Glomerular endothelial cell (primary cell): Measurements from ENCODE around the gene MRPS31. TPM values are rescaled to one million over a fixed set of nuclear protein-coding genes. Genes with fewer than 3 reads are reported as not detected.
"Not testable (repeated sequence)": the region's sequence is repeated elsewhere in the genome, so short reads cannot be mapped to it uniquely, and the experiment has no call there.

Source experiments
- DNase-seq: peaks from one replicate; pipeline ENCODE4 v3.0.0-alpha.2; 2011; ENCODE audit warnings: low read depth, low spot score; ENCODE audit errors: extremely low read depth
- total RNA-seq: library from RNA; depleted of rRNA; stranded (reverse); fragments of >200 nt; gene quantifications from 2 replicates; pipeline ENCODE4 v1.2.3, GENCODE V29; 2015

MRPS31 gene
- total RNA-seq, 1 donor from 2014 or later: 13.1 TPM

DNA sequence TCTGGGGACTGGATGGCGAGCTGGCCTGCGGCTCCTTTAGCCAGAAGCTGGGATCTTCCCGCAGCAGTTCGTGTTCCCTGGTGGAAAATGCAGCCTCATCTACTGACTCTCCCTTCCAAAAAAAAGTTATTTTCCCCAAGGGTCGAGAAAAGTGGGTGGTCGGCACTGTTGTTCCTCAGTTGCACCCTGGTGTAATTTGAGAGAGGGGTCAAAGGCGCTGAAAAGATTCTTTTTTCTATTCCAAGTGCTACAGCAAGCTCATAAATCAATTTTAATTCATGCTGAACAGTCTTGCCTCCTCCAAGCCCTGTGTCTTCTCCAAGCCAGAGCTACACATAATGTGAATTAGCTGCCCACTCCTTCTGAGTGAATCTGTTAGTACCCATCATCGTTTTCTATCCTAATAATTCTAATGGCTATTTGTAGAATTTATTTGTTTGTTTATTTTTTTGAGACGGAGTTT, 19.2 kb upstream of the MRPS31 start:
- DNase-seq: no peak

DNA sequence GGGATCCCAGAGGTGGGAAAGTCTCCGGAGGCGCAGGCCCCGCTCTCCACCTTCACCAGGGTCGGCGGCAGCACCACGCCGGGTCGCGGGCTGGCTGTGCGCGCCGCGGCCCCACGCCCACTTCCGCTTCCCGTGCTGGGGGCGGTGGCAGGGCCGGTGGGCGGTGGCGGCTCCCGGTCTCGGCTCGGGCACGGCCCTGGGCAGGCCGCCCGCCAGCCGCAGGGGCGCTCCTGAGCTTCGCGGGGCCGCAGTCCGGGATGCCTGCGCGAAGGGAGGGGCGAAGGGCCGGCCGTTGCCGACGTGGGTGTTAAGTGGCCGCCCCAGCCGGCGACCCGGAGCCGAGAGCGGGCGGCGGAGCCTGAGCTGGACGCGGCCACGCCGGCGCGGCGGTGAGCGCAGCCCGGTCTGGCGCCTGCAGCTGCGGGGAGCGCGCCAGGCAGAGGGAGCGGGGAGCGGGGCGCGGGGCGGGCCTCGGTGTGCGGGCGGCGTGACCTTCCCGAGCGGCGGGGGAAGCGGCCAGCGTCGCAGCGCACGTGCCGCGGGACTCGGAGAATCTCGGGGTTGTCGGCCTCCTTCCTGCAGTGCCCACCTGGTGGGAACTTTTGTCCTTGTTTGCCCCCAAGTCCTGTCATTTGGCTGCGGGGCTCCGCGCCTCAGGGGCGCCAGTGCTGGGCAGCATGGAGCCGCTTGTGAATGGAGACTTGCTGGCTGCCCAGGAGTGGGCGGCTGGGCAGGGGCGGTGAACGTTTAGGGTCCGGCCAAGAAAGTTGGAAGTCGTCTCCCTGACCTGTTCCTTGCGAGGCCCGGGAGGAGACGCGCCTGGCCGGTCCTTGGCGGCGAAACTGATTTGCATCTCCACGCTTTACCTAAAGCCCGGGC, 18.5 kb upstream of the MRPS31 start, which contains the start of gene SLC25A15:
Gene SLC25A15 (plus strand): TSS at position 337 of the 879 bp plus-strand sequence. CDS start 3,616 bp downstream, outside the sequence.
- DNase-seq: no peak

DNA sequence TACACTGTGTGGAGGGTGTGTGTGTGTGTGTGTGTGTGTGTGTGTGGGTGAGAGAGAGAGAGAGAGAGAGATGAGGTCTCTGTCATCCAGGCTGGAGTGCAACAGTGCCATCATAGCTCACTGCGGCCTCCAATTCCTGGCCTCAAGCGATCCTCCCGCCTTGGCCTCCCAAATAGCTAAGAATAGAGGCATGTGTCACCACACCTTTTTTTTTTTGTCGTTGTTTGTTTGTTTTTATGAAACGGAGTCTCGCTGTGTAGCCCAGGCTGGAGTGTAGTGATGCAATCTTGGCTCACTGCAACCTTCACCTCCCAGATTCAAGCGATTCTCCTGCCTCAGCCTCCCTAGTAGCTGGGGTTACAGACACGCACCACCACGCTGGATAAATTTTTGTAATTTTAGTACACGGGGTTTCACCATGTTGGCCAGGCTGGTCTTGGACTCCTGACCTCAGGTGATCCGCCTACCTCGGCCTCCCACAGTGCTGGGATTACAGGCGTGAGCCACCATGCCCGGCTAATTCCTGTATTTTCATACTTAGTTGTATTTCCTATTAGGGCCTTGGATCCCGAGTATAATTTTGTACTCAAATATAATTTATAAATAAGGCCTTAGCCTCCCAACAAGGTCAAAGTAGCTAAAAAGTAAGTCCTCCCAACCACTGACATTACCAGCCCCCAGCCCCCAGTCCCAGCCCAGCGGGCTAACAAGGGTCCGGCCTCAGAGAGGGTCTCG, 17.7 kb upstream of the MRPS31 start:
- not testable (repeated sequence) for DNase-seq

DNA sequence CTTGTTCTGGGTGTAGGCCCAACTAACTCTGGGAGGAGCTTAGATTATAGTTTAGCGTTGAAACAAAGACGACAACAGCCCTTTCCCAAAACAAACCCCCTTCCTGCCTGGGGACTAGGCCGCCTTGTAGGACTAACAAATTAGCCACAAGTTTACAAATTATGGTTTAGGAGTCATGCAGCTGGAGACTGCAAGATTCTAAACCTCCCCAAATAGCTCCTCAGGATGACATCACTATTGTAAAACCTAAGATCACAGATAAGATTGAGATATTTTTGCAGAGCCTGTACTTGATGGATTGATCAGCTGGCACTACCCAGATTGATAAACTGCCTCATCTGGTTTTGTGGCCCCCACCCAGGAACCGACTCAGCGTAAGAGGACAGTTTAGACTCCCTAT, 16.1 kb upstream of the MRPS31 start:
- no peak for DNase-seq

DNA sequence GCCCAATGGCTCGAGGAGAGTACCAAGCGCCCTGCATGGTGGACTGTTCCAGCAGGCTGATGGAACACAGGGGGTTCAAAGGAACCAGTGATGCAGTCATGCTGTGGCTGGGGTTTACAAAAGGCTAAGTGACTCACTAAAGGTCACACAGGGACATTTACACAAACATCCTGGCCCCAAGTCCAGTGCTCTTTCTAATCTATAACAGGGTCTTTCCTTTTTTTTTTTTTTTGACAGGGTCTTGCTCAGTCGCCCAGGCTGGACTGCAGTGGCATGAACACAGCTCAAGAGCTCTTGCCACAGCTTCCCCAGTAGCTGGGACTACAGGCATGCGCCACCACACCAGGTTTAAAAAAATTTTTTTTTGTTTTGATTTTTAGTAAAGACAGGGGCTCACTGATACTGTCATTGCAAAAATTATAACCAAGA, 15.6 kb upstream of the MRPS31 start:
- DNase-seq: no peak

DNA sequence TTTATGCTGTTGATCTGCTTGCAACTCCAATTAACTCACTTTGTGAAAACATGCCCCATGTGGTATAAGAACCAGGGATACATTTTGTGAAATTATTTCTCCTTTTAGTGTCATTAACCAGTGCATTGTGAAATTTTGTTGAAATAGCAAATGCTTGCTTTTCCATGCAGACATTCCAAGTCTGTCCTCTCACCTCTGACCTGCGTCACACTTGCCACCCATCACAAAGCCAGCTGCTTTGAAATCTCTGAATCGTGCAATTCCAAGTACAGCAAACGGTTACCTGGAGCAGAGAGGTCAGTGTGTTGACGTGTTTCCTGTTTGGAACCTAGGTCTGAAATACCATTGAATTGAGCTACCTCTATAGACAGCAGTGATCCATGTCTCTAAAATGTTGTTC, 13.6 kb upstream of the MRPS31 start:
- DNase-seq: no peak

DNA sequence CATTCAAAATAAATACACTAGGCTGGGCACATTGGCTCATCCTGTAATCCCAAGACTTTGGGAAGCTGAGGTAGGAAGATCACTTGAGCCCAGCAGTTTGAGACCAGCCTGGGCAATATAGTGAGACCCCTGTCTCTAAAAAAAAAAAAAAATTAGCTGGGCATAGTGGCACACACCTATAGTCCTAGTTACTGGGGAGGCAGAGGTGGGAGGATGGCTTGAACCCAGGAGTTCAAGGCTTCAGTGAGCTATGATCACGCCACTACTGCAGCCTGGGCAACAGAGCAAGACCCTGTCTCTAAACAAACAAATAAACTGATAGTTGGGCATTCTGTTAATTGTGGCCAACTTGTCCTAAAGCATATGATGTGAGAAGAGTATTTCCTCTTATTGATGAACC, 12.0 kb upstream of the MRPS31 start:
- DNase-seq: not testable (repeated sequence)

DNA sequence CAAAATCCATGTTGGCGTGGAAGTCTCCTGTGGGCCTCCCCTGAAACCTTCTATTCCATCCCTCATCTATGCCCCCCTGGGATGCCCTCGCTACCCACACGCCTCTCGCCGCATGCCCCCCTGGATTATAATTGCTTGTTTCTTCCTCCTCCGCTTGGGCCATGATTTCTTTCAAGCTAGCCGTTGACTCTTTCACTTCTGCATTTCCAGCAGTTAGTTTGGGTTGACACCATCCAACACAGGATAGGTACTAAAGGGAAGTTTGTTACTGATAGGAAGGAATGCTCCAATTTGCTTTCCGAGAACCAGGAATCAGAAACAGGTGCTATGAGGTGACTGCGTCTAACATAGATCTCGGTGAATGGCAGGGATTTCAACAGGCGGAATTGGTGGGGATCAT, 10.7 kb upstream of the MRPS31 start:
- no peak for DNase-seq

DNA sequence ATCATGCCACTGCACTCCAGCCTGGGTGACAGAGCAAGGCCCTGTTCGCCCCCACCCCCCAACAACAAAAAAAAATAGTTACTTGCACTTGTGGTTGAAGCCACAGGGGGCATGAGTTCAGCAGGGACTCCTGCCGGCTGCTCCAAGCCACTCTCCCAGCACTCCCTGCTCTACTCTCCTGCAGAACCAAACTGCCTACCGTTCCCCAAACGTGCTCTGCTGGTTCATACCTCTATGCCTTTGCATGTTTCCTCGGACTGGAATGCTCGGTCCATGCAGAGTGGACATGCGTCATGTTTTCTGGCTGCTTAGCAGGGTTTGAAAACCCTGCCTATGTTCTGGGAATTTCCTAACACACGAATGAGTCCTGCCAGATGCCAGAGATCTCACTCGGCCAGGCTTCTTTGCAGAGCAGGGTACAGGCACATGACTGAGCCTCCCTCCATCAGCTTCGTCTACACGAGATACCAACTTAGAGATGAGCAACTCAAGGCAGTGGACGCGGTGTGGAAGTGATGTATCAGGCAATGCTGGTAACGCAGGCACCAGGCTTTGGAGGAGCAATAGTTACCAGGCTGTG, 9.9 kb upstream of the MRPS31 start:
- no peak for DNase-seq

DNA sequence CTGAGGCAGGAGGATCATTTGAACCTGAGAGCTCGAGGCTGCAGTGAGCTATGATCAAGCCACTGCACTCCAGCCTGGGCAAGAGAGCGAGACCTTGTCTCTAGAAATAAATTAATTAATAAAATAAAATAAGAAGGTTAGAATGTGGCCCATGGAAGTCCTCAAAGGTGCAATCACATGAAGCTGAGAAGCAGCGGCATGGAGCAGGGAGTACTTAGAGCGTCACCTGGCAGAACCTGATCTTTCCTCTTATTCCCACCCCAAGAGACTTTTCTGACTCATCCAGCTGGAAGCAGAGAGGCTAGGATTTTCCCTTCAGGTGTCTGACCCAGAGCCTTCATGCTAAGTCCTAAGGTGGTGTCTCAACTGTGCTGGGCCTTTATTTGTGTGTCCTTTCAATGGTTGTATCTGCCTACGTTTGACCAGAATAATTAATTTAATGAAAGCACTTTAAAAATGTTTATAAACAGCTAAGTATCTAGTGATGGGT, 8.9 kb upstream of the MRPS31 start:
- DNase-seq: no peak

DNA sequence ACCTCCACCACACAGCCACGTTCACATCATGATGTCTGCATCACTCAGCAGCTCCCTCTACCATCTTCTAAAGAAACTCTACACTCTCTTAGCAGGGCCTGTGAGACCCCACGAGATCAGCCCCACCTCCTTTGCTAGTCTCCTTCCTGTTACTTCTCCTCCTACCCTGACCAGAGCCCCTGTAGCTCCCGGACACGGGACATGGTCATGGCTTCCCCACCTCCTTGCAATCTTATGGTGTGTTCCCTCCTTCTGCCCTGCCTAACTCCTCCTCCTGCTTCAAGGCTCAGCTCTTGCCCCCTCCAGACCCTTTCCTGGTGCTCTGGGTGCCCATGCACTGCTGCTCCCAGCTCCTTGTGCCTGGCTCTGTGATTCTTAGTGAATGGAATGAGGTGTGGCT, 8.1 kb upstream of the MRPS31 start:
- DNase-seq: no peak

DNA sequence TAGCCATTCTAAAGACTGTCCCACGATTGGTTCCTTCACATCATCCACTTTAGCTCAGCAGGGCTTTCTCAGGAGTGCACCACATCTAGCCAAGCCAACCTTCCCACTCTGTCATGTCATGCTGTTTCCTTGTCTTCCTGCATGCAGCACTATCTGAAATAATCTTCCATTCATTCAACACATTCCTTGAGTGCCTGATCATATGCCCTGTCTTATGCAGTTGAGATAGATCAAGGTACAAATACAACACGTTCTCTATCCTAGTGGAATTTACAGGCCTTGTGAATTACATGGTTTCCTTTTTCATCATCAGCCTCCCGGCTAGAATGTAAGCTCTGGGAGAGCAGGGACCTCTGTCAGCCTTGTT, 6.8 kb upstream of the MRPS31 start:
- no peak for DNase-seq

DNA sequence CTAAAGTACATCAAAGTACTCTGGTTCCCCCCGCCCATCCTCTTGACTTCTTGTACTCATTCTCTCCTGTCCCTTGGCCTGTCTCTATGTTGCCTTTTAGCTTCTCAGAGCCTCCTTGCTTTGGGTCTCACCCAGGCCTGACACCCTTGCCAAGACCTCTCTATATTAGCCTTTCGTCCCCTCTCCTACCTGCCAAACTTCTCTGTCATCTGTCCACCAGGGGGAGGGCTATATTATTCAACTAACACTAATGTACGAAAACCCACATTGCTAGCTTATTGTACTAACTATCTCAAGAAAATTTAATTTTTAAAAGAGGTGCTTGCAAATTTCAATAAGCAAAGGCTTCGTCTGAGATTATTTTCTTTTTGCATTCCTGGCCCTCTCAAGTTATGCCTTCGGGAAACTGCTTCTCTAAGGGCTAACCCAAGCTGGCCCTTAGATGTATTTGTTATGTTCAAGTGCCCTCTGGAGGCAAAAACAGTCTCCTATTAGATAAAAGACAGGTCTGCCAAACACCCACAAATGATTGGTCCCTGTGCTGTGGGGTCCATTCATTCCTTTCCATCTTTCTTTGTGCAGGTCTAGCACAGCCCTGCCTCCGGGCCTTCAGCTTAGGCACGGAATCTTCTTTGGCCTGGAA, 6.3 kb upstream of the MRPS31 start:
- DNase-seq: no peak

DNA sequence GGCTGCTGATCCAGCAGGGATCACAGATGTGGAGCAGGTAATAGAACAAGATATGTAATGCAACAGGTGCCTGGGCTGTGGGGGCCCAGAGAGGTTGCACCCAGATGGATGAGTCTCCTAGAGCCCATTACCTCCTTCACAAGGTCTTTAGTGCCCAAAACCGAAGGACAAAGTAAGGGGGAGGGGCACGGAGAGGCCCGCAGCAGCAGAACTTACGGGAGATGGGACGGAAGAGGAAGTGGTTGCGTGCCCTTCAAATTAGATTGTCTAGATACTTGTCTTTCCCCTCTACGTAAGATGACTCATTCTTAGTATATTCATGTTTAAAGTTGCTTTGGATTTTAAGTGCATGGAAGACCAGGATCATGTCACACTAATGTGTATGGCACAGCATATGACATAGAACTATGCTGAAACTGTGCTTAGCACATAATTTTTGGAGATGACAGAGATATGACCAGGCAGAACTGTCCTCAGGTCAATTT, 5.7 kb upstream of the MRPS31 start:
- no peak for DNase-seq

DNA sequence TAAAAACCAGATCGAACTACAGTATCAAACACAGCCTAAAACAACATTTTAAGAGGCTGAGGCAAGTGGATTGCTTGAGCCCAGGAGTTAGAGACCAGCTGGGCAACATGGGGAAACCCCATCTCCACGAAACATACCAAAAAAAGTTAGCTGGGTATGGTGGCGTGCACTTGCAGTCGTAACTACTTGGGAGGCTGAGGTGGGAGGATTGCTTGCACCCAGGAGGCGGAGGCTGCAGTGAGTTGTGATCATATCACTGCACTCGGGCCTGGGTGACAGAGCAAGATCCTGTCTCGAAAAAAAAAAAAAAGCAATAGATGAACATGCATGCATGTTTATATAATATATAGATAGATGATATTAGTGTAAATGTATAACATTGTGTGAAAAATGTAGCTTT, 5.2 kb upstream of the MRPS31 start:
- DNase-seq: no peak

DNA sequence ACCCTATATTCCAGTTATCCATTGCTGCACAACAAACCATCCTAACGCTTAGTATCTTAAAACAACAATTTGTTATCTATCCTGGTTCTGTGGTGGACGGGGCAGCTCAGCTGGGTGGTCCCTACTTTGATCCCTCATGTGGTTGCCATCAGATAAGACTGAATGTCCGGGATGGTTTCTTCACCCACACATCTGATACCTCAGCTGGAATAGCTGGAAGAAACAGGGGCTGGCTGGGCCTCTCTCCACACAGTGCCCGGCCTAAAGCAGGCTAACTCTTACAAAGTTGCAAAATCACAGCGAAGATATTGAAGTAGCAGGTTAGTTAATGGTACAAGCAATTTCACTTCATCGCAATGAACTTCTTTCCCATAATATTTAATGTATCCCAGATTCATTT, 3.7 kb upstream of the MRPS31 start:
- no peak for DNase-seq

DNA sequence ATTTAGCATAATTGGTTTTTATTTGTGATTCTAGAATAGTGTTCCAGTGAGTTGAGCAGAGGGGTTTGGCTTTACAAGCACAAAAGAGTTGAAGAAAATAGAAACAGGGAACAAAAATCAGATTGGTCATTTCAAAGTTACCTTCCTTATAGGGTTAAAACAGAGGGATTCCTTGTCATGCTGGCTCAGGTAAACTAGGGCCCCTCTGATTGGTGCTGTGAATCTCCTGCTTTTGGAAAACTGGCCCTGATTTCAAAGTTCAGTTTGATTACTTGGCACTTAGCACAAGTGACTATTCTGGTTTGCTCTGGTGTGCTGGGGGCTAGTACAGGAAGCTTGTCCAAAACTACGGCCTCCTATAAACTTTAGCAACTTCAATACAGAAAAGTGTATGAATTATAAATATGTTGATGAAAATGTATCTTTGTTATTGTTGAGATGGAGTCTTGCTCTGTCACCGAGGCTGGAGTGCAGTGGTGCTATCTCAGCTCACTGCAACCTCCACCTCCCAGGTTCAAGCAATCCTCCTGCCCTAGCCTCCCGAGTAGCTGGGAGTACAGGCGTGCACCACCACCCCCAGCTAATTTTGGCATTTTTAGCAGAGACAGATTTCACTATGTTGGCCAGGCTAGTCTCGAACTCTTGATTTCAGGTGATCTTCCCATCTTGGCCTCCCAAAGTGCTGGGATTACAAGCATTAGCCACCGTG, 1.9 kb upstream of the MRPS31 start:
- DNase-seq: no peak

DNA sequence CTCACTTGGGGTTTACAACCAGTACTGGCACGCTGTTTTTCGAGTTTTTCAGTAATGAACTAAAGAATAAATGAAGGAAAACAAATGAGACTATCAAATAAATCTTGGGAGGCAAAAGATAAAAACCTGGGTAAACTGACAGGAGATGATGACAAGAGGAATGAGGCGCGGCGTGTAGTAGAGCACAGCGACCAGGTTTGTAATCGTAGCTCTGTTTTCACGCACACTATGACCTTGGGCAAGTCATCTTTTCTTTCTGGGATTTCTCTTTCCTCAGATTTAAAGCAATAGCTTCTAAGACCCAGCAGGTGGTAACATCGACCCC, 419 bp downstream of the MRPS31 start:
- DNase-seq: no peak

DNA sequence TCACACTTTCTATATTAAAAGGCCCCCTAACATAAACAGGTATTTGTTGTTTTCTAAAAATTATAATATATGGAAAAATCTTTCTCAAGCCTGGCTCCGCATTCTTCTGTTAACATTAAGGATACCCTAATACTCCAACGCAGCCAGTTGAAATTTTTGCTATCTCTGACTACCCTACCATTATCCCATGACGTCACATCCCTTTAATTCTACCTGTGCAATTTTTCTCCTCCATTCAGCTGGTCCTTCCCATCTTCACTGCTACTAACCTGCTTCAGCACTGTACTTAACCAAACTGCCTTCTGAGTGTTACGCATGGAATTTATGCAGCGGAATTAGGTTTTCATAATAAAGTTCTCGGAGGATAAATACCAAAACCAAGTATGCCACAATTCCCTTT, 1.0 kb downstream of the MRPS31 start:
- DNase-seq: no peak

DNA sequence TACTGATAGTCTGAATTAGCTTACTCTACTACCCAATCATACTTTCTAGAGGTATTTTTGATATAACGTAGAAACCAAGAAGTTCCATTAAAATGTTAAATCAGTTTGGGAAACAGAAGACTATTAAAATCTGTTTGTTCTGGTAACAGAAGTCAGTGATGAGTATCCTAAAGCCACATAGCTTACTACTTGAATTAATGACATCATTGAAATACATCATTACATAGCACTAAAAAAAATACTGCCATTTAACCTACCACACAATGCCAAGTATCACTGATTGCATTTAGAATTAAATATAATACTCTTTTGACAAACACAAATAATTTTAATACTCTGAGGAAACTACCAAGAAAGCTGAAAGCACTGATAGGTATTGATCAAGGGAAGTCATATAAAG, 5.4 kb downstream of the MRPS31 start:
- no peak for DNase-seq
